Glomerular endothelial cell (primary cell): ENCODE data around the gene RIMKLB. TPM values are rescaled to one million over a fixed set of nuclear protein-coding genes. Genes with fewer than 3 reads are reported as not detected.
"Not testable (repeated sequence)": the region's sequence is repeated elsewhere in the genome, so short reads cannot be mapped to it uniquely, and the experiment has no call there.

Experiments used
- DNase-seq: peaks from one replicate; pipeline ENCODE4 v3.0.0-alpha.2; 2011; ENCODE audit warnings: low read depth, low spot score; ENCODE audit errors: extremely low read depth
- total RNA-seq: library from RNA; depleted of rRNA; stranded (reverse); fragments of >200 nt; gene quantifications from 2 replicates; pipeline ENCODE4 v1.2.3, GENCODE V29; 2015

RIMKLB gene
- total RNA-seq, 1 donor from 2014 or later: 63.9 TPM

DNA sequence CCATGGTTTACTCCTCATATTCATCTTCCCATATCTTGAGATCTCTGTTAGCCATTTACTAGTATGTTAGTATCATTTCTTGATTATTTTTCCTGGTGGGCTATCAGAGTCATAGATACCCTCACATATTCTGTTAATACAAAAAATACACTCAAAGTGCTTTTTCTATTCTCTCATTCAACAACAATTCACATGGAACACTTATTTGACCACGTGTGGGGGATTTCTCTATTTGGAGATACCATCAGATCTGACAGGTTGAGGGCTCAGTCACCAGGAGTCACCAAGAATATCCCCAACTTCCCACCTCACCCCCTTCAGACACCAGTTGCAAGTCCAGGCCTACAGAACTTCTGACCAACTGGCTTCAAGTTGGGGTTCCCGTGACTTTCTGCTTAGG, 72.7 kb downstream of the RIMKLB start:
- DNase-seq: no peak

DNA sequence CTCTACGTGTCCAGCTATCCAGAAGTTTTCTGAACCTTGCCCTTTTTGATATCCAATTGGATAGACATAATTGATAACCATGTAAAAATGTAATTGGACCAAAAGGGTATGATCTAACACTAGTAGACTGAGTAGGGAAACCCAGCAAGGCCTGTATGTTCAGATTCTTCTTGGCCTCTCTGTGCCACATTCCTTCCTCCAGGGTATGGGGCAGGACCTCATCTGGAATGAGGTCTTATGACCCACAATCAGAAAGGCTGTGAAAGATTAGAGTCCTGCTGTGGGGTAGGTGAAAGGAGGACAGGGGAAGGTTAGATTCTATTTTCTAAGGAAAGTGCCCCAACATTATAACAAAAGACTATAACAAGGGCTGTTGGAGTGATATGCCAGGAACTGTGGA, 73.3 kb downstream of the RIMKLB start:
- no peak for DNase-seq

DNA sequence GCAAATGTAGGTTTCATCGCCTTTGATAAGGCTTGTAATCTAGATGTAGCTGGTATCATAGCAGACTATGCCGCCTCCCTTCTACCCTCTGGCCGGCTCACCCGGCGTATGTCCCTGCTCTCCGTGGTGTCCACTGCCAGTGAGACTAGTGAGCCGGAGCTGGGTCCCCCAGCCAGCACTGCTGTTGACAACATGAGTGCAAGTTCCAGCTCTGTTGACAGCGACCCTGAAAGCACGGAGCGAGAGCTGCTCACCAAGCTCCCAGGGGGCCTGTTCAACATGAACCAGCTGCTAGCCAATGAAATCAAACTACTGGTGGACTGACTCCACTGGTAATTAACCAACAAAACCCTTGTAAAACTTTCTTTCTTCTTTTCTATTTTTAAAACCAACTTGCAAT, 75.7 kb downstream of the RIMKLB start:
- no peak for DNase-seq

DNA sequence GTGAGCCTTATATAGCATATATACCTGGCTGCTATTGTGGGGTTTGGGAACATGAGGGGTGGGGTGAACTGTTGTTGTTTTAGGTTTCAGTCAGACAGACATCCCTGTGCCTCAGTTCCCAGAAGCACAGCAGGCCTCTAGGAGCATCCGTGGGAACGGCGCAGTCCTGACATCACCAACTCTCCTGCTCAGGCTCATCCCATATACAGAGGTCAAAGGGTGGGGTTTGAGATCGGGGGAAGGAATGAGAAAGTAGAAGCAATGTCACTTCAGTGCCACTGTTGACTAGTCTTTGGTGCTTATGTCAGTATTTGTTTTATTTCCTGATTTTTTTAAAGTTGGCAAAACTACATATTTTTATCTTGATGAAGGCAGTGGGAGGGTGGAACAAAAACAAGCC, 81.5 kb downstream of the RIMKLB start:
- DNase-seq: no peak

DNA sequence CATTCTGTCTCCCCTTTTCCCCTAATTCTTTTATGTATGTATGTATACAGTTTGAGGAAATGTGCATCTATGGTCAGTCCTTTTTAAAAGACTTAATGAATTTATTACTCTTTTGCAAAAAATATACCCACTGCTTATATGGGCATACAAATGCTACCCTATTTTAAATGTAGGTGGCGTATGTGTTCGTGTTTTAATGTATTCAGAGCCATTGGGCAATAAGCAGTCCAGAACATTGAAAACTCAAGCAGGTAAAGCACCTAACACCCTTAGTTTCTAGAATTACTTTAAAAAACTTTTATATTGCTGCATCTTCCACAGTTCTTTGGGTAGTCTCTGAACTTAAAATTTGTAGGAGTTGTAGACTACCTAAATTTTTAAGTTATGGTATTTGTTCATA, 82.1 kb downstream of the RIMKLB start:
- no peak for DNase-seq

DNA sequence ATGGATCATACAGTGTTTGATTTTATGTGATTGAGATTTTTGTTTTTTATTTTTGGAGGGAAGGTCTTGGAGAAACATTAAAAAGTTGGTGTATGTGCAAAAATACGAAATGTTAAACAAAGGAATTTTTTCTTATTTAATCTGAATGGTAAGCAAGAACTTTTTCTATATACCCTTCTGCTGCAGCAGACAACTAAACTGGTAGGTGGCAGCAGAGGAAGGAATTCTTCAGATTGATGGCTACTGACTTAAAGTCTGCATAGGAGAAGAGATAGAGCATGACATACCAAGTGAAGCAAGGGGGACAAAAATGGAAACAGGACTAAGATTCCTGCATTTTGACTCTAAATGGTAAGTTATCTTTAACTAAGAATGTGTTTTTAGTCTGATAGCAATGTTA, 82.6 kb downstream of the RIMKLB start:
- no peak for DNase-seq

DNA sequence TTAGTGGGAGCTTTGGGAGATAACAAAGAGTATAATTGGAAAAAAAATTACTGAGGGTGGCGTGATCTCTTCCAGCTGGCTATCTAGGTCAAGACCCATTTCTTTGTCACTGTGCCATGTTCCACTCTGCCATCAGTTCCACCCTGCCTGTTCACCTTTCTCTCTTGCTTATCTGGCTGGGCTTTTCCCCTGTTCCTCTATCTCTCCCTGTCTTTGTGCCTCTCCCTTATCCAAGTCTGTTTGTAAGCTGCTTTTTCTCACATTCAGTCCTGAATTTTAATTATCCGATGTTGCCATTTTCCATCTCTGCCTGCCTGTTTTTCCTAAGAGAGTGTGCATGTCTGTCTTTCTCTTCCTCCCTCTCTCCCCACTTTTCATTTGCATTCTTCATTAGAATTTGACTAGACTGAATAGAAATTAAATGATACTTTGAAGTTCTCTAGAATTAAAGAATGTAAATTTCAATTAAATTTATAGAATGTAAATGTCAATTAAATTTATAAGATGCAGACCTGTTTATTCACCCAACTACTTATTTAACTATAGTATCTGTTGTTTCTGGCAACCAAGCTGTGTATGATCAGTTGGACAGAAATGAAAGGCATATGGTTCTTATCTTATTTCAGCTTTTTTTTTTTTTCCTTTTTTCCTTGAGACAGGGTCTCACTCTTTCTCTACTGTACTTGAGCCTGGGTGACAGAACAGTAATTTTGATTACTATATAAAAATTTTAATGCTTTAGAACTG, 83.8 kb downstream of the RIMKLB start:
- no peak for DNase-seq

DNA sequence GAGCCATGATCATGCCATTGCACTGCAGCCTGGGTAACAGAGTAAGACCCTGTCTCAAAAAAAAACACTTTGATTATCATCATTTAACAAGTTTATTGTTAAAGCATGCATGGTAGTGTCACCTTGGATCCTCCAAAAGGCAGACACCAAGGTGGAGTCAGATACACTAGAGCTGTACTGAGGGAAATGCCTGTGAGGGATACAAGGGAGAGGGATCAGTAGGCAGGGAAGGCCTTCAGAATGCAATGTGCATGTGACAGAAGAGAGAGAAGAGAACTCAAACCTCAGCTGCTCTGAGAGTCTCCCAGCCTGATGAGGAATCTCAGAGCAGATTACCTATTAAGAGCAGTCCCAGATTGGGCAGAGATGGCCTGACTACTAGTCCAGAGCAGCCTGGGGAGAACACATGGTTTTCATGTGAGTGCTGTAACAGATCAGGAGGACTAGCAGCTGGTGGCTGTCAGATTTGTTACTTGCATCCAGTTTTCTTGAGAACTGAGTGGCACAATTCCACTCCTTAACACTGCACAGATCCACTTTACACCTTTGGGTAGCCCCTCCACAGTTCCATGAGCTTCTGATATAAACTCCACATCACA, 86.6 kb downstream of the RIMKLB start:
- no peak for DNase-seq

DNA sequence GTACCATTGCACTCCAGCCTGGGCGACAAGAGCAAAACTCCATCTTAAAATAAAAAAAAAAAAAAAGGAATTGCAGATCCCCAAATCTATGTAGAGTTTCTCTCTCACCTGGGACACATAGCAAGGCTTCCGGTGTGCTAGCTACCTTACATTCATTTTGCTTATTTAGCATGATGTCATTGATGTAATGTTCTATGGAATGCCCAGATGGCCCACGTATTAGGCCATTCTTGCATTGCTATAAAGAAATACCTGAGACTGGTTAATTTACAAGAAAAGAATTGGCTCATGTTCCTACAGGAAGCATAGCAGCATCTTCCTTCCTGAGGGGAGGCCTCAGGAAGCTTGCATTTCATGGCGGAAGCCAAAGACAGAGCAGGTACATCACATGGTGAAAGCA, 87.7 kb downstream of the RIMKLB start:
- no peak for DNase-seq

DNA sequence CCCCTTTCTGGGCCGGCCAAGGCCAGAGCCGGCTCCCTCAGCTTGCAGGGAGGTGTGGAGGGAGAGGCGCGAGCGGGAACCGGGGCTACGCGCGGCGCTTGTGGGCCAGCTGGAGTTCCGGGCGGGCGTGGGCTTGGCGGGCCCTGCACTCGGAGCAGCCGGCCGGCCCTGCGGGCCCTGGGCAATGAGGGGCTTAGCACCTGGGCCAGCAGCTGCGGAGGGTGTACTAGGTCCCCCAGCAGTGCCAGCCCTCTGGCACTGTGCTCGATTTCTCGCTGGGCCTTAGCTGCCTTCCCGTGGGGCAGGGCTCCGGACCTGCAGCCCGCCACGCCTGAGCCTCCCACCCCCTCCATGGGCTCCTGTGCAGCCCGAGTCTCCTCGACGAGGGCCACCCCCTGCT, 89.4 kb downstream of the RIMKLB start:
- DNase-seq: not testable (repeated sequence)

DNA sequence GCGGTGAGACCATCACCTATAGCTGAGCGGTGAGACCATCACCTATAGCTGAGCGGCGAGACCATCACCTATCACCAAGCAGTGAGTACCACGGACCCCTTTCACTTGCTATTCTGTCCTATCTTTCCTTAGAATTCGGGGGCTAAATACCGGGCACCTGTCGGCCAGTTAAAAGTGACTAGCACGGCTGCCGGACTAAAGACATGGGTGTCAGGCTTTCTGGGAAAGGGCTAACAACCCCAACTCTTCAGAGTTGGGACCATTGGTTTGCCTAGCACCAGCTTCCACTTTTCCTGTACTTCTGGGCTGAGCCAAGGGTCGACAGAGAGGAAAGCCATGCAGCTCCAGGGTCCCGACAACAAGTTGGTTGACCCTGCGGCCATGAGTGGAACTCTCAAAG, 90.9 kb downstream of the RIMKLB start:
- not testable (repeated sequence) for DNase-seq

DNA sequence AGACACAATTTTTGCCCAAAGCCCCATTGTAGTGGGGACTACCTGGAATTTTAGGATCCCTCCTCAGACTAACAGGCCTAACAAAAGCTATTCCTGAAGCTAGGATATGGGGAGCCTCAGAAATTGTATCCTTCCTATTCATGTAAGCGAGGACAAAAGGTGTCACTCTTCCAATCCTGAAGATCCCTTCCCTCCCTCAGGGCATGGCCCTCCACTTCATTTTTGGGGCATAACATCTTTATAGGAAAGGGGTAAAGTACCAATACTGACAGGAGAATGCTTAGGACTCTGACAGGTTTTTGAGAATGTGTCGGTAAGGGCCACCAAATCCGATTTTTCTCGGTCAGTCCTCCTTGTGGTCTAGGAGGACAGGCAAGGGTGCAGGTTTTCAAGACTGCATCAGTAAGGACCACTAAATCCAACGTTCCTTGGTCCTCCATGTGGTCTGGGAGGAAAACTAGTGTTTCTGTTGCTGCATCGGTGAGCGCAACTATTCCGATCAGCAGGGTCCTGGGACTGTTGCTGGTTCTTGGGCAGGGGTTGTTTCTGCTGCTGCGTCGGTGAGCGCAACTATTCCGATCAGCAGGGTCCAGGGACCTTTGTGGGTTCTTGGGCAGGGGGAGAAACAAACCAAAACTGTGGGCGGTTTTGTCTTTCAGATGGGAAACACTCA, 91.7 kb downstream of the RIMKLB start:
- not testable (repeated sequence) for DNase-seq

DNA sequence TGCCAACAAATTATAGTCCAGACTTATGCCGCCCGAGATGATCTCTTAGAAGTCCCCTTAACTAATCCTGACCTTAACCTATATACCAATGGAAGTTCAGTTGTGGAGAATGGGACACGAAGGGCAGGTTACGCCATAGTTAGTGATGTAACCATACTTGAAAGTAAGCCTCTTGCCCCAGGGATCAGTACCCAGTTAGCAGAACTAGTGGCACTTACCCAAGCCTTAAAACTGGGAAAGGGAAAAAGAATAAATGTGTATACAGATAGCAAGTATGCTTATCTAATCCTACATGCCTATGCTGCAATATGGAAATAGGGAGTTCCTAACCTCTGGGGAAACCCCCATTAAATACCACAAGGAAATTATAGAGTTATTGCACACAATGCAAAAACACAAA, 95.4 kb downstream of the RIMKLB start:
- not testable (repeated sequence) for DNase-seq

DNA sequence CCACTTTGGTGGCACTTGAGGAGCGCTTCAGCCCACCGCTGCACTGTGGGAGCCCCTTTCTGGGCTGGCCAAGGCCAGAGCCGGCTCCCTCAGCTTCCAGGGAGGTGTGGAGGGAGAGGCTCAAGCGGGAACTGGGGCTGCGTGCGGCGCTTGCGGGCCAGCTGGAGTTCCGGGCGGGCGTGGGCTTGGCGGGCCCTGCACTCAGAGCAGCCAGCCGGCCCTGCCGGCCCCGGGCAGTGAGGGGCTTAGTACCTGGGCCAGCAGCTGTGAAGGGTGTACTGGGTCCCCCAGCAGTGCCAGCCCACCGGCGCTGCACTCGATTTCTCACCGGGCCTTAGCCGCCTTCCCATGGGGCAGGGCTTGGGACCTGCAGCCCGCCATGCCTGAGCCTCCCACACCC, 96.8 kb downstream of the RIMKLB start:
- DNase-seq: not testable (repeated sequence)

DNA sequence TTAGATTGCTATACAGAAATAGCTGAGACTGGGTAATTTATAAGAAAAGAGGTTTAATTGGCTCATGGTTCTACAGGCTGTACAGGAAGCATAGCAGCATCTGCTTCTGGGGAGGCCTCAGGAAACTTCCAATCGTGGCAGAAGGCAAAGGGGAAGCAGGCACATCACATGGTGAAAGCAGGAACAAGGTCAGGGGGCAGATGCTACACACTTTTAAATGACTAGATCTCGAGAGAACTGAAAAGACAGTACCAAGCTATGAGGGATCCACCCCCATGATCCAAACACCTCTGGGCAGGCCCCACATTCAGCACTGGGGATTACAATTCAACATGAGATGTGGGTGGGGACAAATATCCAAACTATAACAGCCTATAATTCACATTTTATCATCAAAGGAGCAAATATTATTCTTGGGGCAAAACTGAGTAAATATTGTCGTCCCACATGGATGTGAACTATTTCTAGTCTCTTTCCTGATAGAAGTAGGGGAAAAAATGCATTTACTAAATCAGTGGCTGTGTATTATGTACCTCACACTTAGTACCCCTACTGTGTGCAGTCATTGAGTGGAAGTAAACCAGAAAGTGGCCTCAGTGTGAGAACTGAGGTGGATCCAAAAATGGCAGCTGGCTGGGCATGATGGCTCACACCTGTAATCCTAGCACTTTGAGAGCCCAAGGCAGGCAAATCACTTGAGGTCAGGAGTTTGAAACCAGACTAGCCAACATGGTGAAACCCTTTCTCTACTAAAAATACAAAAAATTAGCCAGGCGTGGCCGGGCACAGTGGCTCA, 99.2 kb downstream of the RIMKLB start:
- DNase-seq: no peak

DNA sequence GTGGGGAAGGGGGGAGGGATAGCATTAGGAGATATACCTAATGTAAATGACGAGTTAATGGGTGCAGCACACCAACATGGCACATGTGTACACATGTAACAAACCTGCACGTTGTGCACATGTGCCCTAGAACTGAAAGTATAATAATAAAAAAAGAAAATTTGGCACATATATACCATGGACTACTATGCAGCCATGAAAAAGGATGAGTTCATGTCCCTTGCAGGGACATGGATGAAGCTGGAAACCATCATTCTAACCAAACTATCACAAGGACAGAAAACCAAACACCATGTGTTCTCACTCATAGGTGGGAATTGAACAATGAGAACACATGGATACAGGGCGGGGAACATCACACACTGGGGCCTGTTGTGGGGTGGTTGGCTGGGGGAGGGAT, 103.4 kb downstream of the RIMKLB start:
- DNase-seq: not testable (repeated sequence)

DNA sequence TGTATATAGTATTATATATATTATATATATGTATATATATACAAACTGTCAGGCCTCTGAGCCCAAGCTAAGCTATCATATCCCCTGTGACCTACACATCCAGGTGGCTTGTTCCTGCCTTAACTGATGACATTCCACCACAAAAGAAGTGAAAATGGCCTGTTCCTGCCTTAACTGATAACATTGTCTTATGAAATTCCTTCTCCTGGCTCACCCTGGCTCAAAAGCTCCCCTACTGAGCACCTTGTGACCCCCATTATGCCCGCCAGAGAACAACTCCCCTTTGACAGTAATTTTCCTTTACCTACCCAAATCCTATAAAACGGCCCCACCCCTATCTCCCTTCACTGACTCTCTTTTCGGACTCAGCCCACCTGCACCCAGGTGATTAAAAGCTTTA, 107.0 kb downstream of the RIMKLB start:
- DNase-seq: not testable (repeated sequence)

DNA sequence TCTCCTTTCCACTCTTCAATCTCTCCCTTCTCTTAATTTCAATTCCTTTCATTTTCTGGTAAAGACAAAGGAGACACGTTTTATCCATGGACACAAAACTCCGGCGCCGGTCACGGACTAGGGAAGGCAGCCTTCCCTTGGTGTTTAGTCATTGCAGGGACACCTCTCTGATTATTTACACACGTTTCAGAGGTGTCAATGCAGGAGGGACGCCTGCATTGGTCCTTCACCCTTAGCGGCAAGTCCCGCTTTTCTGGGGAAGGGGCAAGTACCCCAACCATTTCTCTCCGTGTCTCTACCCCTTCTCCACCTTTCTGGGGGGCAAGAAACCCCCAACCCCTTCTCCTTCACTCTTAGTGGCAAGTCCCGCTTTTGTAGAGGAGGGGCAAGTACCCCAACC, 107.7 kb downstream of the RIMKLB start:
- DNase-seq: not testable (repeated sequence)

DNA sequence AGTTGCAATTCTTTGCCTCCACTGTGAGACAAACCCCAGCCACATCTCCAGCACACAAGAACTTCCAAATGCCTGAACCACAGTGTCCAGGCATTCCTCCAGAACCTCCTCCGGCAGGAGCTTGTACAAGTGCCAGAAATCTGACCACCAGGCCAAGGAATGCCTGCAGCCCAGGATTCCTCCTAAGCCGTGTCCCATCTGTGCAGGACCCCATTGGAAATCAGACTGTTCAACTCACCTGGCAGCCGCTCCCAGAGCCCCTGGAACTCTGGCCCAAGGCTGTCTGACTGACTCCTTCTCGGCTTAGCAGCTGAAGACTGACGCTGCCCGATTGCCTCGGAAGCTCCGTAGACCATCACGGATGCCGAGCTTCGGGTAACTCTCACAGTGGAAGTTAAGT, 109.3 kb downstream of the RIMKLB start:
- DNase-seq: not testable (repeated sequence)

DNA sequence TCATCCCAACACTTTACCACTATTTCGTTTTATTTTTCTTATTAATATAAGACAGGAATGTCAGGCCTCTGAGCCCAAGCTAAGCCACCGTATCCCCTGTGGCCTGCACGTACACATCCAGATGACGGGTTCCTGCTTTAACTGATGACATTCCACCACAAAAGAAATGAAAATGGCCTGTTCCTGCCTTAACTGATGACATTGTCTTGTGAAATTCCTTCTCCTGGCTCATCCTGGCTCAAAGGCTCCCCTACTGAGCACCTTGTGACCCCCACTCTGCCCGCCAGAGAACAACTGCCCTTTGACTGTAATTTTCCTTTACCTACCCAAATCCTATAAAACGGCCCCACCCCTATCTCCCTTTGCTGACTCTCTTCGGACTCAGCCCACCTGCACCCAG, 112.3 kb downstream of the RIMKLB start:
- not testable (repeated sequence) for DNase-seq
